VCaP (cell line): ENCODE data around the gene OR7C2.

Source experiments
- H3K27ac ChIP-seq: fragments of 450-650 bp; 2 replicates; pipeline ENCODE4 v1.5.1; 2017
- CTCF ChIP-seq: fragments of 450-650 bp; conservative IDR thresholded peaks from 2 replicates; pipeline ENCODE4 v1.5.1; 2017; ENCODE audit warnings: mild to moderate bottlenecking, moderate library complexity

Gene OR7C2

DNA sequence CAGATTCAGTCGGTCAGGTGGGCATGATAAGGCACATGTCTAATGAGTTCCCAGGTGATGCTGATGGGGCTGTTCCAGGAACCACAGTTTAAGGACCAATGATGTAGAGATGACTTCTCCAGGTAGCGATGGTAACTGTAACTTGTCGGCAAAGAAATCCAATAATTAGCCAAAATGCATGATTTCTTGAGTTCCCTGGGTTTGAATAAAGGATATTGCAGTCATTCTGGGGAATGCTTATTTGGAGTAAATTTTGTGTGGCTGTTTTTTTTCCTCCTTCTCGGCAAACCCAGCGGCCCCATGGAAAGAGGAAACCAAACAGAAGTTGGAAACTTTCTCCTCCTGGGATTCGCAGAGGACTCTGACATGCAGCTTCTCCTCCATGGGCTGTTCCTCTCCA lies at the start of gene OR7C2:
Gene OR7C2, plus strand, starts transcription at position 301 of the 400 bp plus-strand sequence. Its CDS starts 0 bp downstream, at position 301.
- TF ChIP-seq CTCF, result no peak
- H3K27ac ChIP-seq, result no peak within 1 kb of the TSS

DNA sequence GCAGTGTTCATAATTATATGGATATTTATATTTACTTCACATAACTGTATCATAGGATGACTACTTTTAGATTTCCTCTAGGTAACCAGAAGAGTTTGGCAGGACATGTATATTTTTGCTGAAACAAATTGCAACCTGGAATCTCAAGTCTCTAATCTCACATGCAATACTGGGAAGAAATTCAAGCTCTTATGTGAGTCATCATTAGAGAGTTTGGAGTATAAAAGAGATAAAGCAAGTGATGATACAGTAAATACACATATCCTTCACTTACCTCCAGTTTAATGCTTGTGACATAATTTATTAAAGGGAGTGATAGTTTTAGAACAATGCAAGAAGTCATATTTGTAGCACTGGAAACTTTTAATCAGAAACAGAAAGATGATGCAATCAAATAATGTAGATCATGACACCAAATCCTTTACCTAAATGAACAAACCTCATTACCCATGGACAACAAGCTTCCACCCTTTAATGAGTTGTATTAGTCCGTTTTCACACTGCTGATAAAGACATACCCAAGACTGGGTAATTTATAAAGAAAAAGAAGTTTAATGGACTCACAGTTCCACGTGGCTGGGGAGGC lies 39.5 kb upstream of the OR7C2 start:
- no peak for TF ChIP-seq CTCF
- no peak overlapping the region for H3K27ac ChIP-seq

DNA sequence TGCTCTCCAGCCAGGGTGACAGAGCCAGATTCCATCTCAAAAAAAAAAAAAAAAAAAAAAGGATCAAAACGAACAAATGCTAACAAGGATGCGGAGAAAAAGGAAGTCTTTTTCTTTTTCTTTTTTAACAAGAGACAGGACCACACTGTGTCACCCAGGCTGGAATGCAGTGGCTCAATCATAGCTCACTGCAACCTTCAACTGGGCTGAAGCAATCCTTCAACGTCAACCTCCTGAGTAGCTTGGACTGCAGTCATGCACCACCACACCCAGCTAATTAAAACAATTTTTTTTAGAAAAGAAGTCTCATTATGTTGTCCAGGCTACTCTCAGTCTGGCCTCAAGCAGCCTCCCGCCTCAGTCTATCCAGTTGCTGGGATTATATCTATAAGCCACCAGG lies 34.6 kb upstream of the OR7C2 start:
- no peak overlapping the region for H3K27ac ChIP-seq

DNA sequence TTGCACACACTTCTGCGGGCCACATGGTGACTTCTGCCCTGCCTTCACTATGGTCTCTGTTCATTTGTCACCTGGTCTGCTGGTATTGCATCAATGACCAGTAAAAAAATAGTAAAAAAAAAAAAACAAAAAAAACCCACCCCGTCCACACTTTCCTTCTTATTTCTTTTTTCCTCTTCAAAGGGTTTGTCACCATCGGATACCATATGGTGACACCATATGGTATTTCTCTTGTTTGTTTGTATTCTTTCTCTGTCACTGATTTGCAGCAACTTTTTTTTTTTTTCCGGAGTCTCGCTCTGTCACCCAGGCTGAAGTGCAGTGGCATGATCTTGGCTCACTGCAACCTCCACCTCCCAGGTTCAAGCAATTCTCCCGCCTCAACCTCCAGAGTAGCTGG lies 26.2 kb upstream of the OR7C2 start:
- no peak overlapping the region for H3K27ac ChIP-seq
- TF ChIP-seq CTCF, result no peak

More for the DNA sequence above, 34.6 kb upstream of the OR7C2 start:
- no peak for TF ChIP-seq CTCF

GRCh38 chr19:14916848-14917247 lies 24.4 kb upstream of the OR7C2 start:
- H3K27ac ChIP-seq, result no peak overlapping the region
- TF ChIP-seq CTCF, result peak; percentile 46

GRCh38 chr19:14933506-14933905 lies 7.8 kb upstream of the OR7C2 start:
- H3K27ac ChIP-seq, result no peak overlapping the region
- TF ChIP-seq CTCF, result no peak

GRCh38 chr19:14940266-14940665 lies 1.0 kb upstream of the OR7C2 start:
- TF ChIP-seq CTCF, result no peak
- H3K27ac ChIP-seq, result no peak overlapping the region

GRCh38 chr19:14943601-14944000 lies 2.3 kb downstream of the OR7C2 start:
- TF ChIP-seq CTCF, result no peak
- no peak overlapping the region for H3K27ac ChIP-seq
